CD8-positive, alpha-beta memory T cell (primary cell): ENCODE data around the gene SLC35B2. TPM values are rescaled to one million over a fixed set of nuclear protein-coding genes. Genes with fewer than 3 reads are reported as not detected.

Experiments
- CTCF ChIA-PET: fragments of 350-600 bp; sonication (Branson Sonifier 250); formaldehyde crosslinking; loops from one replicate; lab custom pipeline; 2021; ENCODE audit warnings: antibody characterized with exemption; lab: Charles Lee
- POLR2A ChIA-PET: fragments of 350-600 bp; sonication (Branson Sonifier 250); formaldehyde crosslinking; loops from one replicate; lab custom pipeline; 2021; ENCODE audit warnings: antibody characterized with exemption; lab: Charles Lee
- DNase-seq, 5 donors: peaks; one replicate each; pipeline versions ENCODE4 v3.0.0 to v3.0.0-alpha.2; 2020 to 2022; ENCODE audit warnings: mixed read lengths in 1 of 5
- H3K27ac ChIP-seq: one replicate; pipeline ENCODE4 v1.7.0; 2013; ENCODE audit warnings: low read depth, mild to moderate bottlenecking, low read length, moderate library complexity
- H3K27me3 ChIP-seq: 2 replicates; pipeline ENCODE4 v1.7.0; 2013; ENCODE audit warnings: low read length, mild to moderate bottlenecking; ENCODE audit not compliant: insufficient read depth, poor library complexity, severe bottlenecking
- H3K36me3 ChIP-seq: 2 replicates; pipeline ENCODE4 v1.7.0; 2013; ENCODE audit warnings: mild to moderate bottlenecking, low read length, moderate library complexity; ENCODE audit not compliant: insufficient read depth
- H3K4me1 ChIP-seq: 2 replicates; pipeline ENCODE4 v1.7.0; 2013; ENCODE audit warnings: mild to moderate bottlenecking, low read length, moderate library complexity; ENCODE audit not compliant: insufficient read depth
- H3K4me3 ChIP-seq: 2 replicates; pipeline ENCODE4 v1.7.0; 2013; ENCODE audit warnings: mild to moderate bottlenecking, low read length
- H3K9me3 ChIP-seq: 2 replicates; pipeline ENCODE4 v1.7.0; 2013; ENCODE audit warnings: mild to moderate bottlenecking, low read length
- H3K27ac Mint-ChIP-seq, 8 donors: one replicate each; pipeline ENCODE4 v1.8.0; 2020 to 2021; ENCODE audit warnings: mixed read lengths in 8 of 8, mild to moderate bottlenecking in 6 of 8, inconsistent platforms in 3 of 8, moderate library complexity in 3 of 8
- H3K27me3 Mint-ChIP-seq, 2 donors: one replicate each; pipeline ENCODE4 v1.8.0; 2020 to 2021; ENCODE audit warnings: mixed read lengths in 2 of 2, mild to moderate bottlenecking in 1 of 2, moderate library complexity in 1 of 2
- H3K36me3 Mint-ChIP-seq, 3 donors: one replicate each; pipeline ENCODE4 v1.8.0; 2020 to 2021; ENCODE audit warnings: mixed read lengths in 3 of 3, inconsistent platforms in 1 of 3, mild to moderate bottlenecking in 1 of 3
- H3K4me1 Mint-ChIP-seq, 3 donors: one replicate each; pipeline ENCODE4 v1.8.0; 2020 to 2021; ENCODE audit warnings: mixed read lengths in 3 of 3, inconsistent platforms in 1 of 3, mild to moderate bottlenecking in 1 of 3
- H3K4me3 Mint-ChIP-seq, 7 donors: one replicate each; pipeline ENCODE4 v1.8.0; 2020 to 2021; ENCODE audit warnings: mixed read lengths in 7 of 7, mild to moderate bottlenecking in 6 of 7, moderate library complexity in 4 of 7, inconsistent platforms in 2 of 7
- H3K9me3 Mint-ChIP-seq, 5 donors: one replicate each; pipeline ENCODE4 v1.8.0; 2020 to 2022; ENCODE audit warnings: mixed read lengths in 5 of 5, mild to moderate bottlenecking in 3 of 5, moderate library complexity in 2 of 5, inconsistent platforms in 1 of 5
- polyA plus RNA-seq: library from polyadenylated mRNA; unstranded; fragments of 300-500 nt; fragmentation: Illumina TruSeq; gene quantifications from one replicate; pipeline ENCODE4 v1.2.3, GENCODE V29; 2021
- total RNA-seq, 2 experiments: library from RNA; stranded (reverse); gene quantifications; one replicate each; pipeline ENCODE4 v1.2.3, GENCODE V29; 2021

Gene SLC35B2
- total and polyA plus RNA-seq, 3 experiments from 2014 or later, result 34.8 to 49.0 (median 35.7) TPM

- H3K4me3 Mint-ChIP-seq, result no peak overlapping the region
- peaks cover 5% of the 10 kb centered on the region for H3K27me3 ChIP-seq
- H3K9me3 Mint-ChIP-seq, result no peaks in the 10 kb centered on the region
- no peaks in the 10 kb centered on the region for H3K36me3 Mint-ChIP-seq
- no peaks in the 10 kb centered on the region for H3K36me3 ChIP-seq
- peaks cover 9 to 32% of the 10 kb centered on the region in 2 donors for H3K27me3 Mint-ChIP-seq
- DNase-seq, result no peak
- H3K27ac ChIP-seq, result no peak overlapping the region
- POLR2A ChIA-PET, result no interaction called here
- no peaks in the 10 kb centered on the region for H3K9me3 ChIP-seq
- CTCF ChIA-PET, result interaction anchor here (1.1 to 1.3 kb wide), 2 partner anchors 32 to 42 kb away, joined by 3 to 4 read pairs; partner anchors contain the start of gene HSP90AB1
- no peak overlapping the region for H3K27ac Mint-ChIP-seq
- H3K4me1 Mint-ChIP-seq, result peaks cover 0 to 6% (median 2%) of the 10 kb centered on the region in 3 donors
- no peak overlapping the region for H3K4me3 ChIP-seq
- H3K4me1 ChIP-seq, result no peaks in the 10 kb centered on the region
Measured at GRCh38 chr6:44214307-44214706, 43.0 kb downstream of the SLC35B2 start.

GRCh38 chr6:44211284-44211683 is 46.0 kb downstream of the SLC35B2 start:
- H3K36me3 Mint-ChIP-seq, result no peaks in the 10 kb centered on the region
- H3K9me3 ChIP-seq, result no peaks in the 10 kb centered on the region
- H3K36me3 ChIP-seq, result no peaks in the 10 kb centered on the region
- no peak for DNase-seq
- no peaks in the 10 kb centered on the region for H3K27me3 ChIP-seq
- CTCF ChIA-PET, result no interaction called here
- H3K27me3 Mint-ChIP-seq, result peaks cover 2 to 31% of the 10 kb centered on the region in 2 donors
- H3K27ac Mint-ChIP-seq, result no peak overlapping the region
- H3K4me1 Mint-ChIP-seq, result no peaks in the 10 kb centered on the region
- no peaks in the 10 kb centered on the region for H3K9me3 Mint-ChIP-seq
- POLR2A ChIA-PET, result no interaction called here
- no peak overlapping the region for H3K4me3 Mint-ChIP-seq
- H3K27ac ChIP-seq, result no peak overlapping the region
- no peaks in the 10 kb centered on the region for H3K4me1 ChIP-seq
- H3K4me3 ChIP-seq, result no peak overlapping the region

GRCh38 chr6:44207966-44208365 is 49.4 kb downstream of the SLC35B2 start:
- no peak overlapping the region for H3K4me3 Mint-ChIP-seq
- Histone ChIP-seq H3K9me3 (no peaks in the 10 kb centered on the region), H3K4me3 (no peak overlapping the region), H3K36me3 (no peaks in the 10 kb centered on the region), H3K27me3 (no peaks in the 10 kb centered on the region), H3K4me1 (no peaks in the 10 kb centered on the region), H3K27ac (no peak overlapping the region)
- H3K36me3 Mint-ChIP-seq, result no peaks in the 10 kb centered on the region
- ChIA-PET POLR2A (no interaction called here), CTCF (interaction anchor here (1.4 kb wide), 1 partner anchor 131 kb away, joined by 3 read pairs; no protein-coding TSS in a partner anchor)
- H3K27me3 Mint-ChIP-seq, result peaks cover 0 to 26% of the 10 kb centered on the region in 2 donors
- no peaks in the 10 kb centered on the region for H3K4me1 Mint-ChIP-seq
- H3K9me3 Mint-ChIP-seq, result no peaks in the 10 kb centered on the region
- no peak overlapping the region for H3K27ac Mint-ChIP-seq
- DNase-seq, result no peak

Other genes starting within 250 kb of the SLC35B2 start
- gene MRPL14, start 130.1 kb downstream of the SLC35B2 start, total RNA-seq, result 10 to 100 TPM; 48.5 to 48.7 TPM
- gene MRPL14, start 130.1 kb downstream of the SLC35B2 start, polyA plus RNA-seq, result 108 TPM
- gene TMEM63B, start 130.0 kb downstream of the SLC35B2 start, total RNA-seq, result 10 to 100 TPM; 18.4 to 20.3 TPM
- 1.9 TPM for gene TMEM63B, start 130.0 kb downstream of the SLC35B2 start, polyA plus RNA-seq
- not detected for gene CAPN11, start 98.7 kb downstream of the SLC35B2 start, total RNA-seq
- gene CAPN11, start 98.7 kb downstream of the SLC35B2 start, polyA plus RNA-seq, result not detected
- not detected for gene MYMX, start 40.6 kb downstream of the SLC35B2 start, total RNA-seq
- gene MYMX, start 40.6 kb downstream of the SLC35B2 start, polyA plus RNA-seq, result not detected
- 100 to 1,000 TPM; 116 TPM for gene SLC29A1, start 33.9 kb downstream of the SLC35B2 start, total RNA-seq
- 3.6 TPM for gene SLC29A1, start 33.9 kb downstream of the SLC35B2 start, polyA plus RNA-seq
- gene HSP90AB1, start 10.4 kb downstream of the SLC35B2 start, total RNA-seq, result 1,000 to 10,000 TPM; 2,387 to 2,400 TPM
- 460 TPM for gene HSP90AB1, start 10.4 kb downstream of the SLC35B2 start, polyA plus RNA-seq
- gene NFKBIE, start 8.0 kb upstream of the SLC35B2 start, total RNA-seq, result 10 to 100 TPM; 33.1 to 34.3 TPM
- gene NFKBIE, start 8.0 kb upstream of the SLC35B2 start, polyA plus RNA-seq, result 5.3 TPM
- gene TMEM151B, start 12.9 kb upstream of the SLC35B2 start, total RNA-seq, result not detected
- gene TMEM151B, start 12.9 kb upstream of the SLC35B2 start, polyA plus RNA-seq, result not detected
- 10 to 100 TPM; 25.8 to 27.7 TPM for gene AARS2, start 55.8 kb upstream of the SLC35B2 start, total RNA-seq
- gene AARS2, start 55.8 kb upstream of the SLC35B2 start, polyA plus RNA-seq, result 10.4 TPM
- gene SPATS1, start 85.1 kb upstream of the SLC35B2 start, total RNA-seq, result not detected
- gene SPATS1, start 85.1 kb upstream of the SLC35B2 start, polyA plus RNA-seq, result not detected
- gene CDC5L, start 130.2 kb upstream of the SLC35B2 start, total RNA-seq, result 10 to 100 TPM; 27.4 to 29.9 TPM
- 14.9 TPM for gene CDC5L, start 130.2 kb upstream of the SLC35B2 start, polyA plus RNA-seq